ENCODE data around the gene STXBP5L. TPM values are rescaled to one million over a fixed set of nuclear protein-coding genes. Genes with fewer than 3 reads are reported as not detected.
"Not testable (repeated sequence)": the region's sequence is repeated elsewhere in the genome, so short reads cannot be mapped to it uniquely, and the experiment has no call there.

Gene STXBP5L
- total RNA-seq, 4 donors from 2014 or later: 0.30 to 0.44 TPM; not detected in 2

DNA sequence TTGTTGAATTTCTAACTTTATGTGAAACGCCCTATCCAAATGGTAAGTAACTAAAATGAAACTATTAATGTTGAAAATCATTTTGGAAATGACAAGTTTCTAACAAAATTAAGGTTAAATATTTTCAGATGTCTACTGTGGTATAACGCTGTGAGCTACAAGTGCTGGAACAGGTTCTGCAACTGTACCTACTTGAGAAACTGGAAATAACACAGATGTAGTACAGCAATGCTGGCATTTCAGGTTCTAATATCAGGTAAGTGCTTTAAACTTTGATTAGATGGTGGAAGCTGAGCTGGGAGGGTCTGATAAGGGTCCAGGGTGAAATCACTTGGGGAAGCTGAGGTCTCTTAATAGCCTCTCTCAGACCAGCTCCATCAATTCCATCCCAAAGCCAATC lies 315.1 kb downstream of the STXBP5L start:
- no peak for TF ChIP-seq POLR2A (IDR thresholded peaks at IDR 0.05)
- TF ChIP-seq, protein P1, sequence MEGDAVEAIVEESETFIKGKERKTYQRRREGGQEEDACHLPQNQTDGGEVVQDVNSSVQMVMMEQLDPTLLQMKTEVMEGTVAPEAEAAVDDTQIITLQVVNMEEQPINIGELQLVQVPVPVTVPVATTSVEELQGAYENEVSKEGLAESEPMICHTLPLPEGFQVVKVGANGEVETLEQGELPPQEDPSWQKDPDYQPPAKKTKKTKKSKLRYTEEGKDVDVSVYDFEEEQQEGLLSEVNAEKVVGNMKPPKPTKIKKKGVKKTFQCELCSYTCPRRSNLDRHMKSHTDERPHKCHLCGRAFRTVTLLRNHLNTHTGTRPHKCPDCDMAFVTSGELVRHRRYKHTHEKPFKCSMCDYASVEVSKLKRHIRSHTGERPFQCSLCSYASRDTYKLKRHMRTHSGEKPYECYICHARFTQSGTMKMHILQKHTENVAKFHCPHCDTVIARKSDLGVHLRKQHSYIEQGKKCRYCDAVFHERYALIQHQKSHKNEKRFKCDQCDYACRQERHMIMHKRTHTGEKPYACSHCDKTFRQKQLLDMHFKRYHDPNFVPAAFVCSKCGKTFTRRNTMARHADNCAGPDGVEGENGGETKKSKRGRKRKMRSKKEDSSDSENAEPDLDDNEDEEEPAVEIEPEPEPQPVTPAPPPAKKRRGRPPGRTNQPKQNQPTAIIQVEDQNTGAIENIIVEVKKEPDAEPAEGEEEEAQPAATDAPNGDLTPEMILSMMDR (IDR thresholded peaks at IDR 0.05): no peak
- no peak for TF ChIP-seq EP300 (IDR thresholded peaks at IDR 0.05)
- H3K27me3 ChIP-seq: no peaks in the 10 kb centered on the region
- H3K4me1 ChIP-seq: no peaks in the 10 kb centered on the region
- no peak overlapping the region for H3K27ac ChIP-seq
- no peak overlapping the region for H3K4me3 ChIP-seq
- no peaks in the 10 kb centered on the region for H3K9me3 ChIP-seq
- no peak for DNase-seq (ENCODE audit: low spot score in 2 of 2)
- WGBS, 2 donors: 68 to 86% methylated on average over 2 of the region's 2 CpGs
- H3K36me3 ChIP-seq: no peaks in the 10 kb centered on the region

- TF ChIP-seq, protein P1 (IDR thresholded peaks at IDR 0.05): no peak
- no peak for TF ChIP-seq POLR2A (IDR thresholded peaks at IDR 0.05)
- no peak for TF ChIP-seq EP300 (IDR thresholded peaks at IDR 0.05)
Observed at GRCh38 chr3:121228971-121229370, 321.0 kb downstream of the STXBP5L start.

DNA sequence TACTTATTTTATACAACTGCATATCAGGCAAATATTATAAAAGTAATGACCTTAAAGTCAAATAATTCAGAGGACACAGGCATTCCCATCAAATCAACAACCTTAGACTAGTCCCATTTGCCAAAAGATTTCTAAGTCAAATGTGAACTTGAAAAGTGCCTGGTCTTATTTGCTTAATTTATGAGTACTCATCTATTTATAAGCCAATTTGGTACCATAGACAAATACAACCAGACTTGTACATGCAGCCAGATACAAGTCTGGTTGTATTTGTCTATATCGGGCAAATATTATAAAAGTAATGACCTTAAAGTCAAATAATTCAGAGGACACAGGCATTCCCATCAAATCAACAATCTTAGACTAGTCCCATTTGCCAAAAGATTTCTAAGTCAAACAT lies 322.2 kb downstream of the STXBP5L start:
- H3K36me3 ChIP-seq; DNase-seq (ENCODE audit: low spot score in 2 of 2); H3K27ac ChIP-seq; H3K4me3 ChIP-seq; H3K27me3 ChIP-seq; H3K9me3 ChIP-seq; H3K4me1 ChIP-seq: not testable (repeated sequence)
- 85 to 93% methylated on average over 1 of the region's 1 CpG for WGBS, 2 donors

More at GRCh38 chr3:121228971-121229370, 321.0 kb downstream of the STXBP5L start:
- no peak overlapping the region for H3K4me3 ChIP-seq
- H3K4me1 ChIP-seq: no peaks in the 10 kb centered on the region
- no peaks in the 10 kb centered on the region for H3K9me3 ChIP-seq
- 72 to 86% methylated on average over 1 of the region's 1 CpG for WGBS, 2 donors
- no peaks in the 10 kb centered on the region for H3K36me3 ChIP-seq
- no peaks in the 10 kb centered on the region for H3K27me3 ChIP-seq
- no peak for DNase-seq (ENCODE audit: low spot score in 2 of 2)
- no peak overlapping the region for H3K27ac ChIP-seq

- Histone ChIP-seq H3K27ac (no peak overlapping the region), H3K9me3 (no peaks in the 10 kb centered on the region), H3K4me1 (no peaks in the 10 kb centered on the region), H3K27me3 (no peaks in the 10 kb centered on the region), H3K36me3 (no peaks in the 10 kb centered on the region), H3K4me3 (no peak overlapping the region)
- no peak for TF ChIP-seq EP300 (IDR thresholded peaks at IDR 0.05)
- TF ChIP-seq, protein P1 (IDR thresholded peaks at IDR 0.05): no peak
- TF ChIP-seq POLR2A (IDR thresholded peaks at IDR 0.05): no peak
- 68 to 69% methylated on average over 3 of the region's 3 CpGs for WGBS, 2 donors
- DNase-seq (ENCODE audit: low spot score in 2 of 2): no peak
Observed at GRCh38 chr3:121231872-121232271, 323.9 kb downstream of the STXBP5L start.

DNA sequence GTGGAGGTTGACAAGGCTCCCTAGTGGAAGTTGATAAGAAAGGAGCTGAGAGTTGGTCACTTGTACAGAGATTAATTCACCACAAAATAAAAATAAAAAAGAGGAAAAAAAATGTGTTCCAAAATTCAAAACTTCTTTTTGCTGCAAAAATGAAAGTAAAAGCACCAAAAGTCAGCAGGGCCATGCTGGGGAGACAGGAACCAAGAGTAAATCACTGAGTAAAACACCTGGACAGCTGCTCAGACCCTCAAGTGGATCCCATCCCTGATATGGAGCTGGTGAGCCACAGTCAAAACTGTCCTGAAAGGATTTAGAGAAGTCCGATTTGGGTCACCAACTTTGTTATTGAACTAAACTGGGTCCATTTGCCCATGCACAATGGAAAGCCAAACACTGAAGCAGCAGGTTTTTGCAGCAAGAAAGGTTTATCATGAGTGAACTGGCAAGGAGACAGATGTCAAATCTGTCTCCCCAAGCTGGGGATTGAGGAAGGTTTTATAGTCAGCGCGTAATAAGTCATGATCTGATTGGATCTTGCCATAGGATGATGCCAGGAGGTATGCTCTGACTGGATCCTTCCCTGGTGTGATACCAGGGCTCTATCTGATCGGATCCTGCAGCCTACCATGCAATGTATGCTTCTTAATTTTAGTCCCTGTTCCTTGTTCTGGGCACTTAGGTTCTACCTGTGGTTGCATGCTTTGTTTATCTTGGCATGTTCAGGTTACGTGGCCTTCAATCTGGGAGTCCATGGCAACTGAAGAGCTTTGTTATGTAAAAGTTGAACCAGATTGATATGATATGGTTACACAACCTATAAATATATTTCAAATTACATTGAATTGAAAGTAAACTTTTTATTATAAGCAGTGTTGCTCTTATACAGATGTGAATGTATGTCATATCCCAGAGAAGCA lies 324.6 kb downstream of the STXBP5L start:
- H3K27ac ChIP-seq: no peak overlapping the region
- no peak overlapping the region for H3K4me3 ChIP-seq
- no peaks in the 10 kb centered on the region for H3K4me1 ChIP-seq
- TF ChIP-seq EP300 (IDR thresholded peaks at IDR 0.05) (no peak), POLR2A (IDR thresholded peaks at IDR 0.05) (no peak)
- TF ChIP-seq, protein P1 (IDR thresholded peaks at IDR 0.05): no peak
- H3K27me3 ChIP-seq: no peaks in the 10 kb centered on the region
- no peaks in the 10 kb centered on the region for H3K9me3 ChIP-seq
- DNase-seq (ENCODE audit: low spot score in 2 of 2): no peak
- WGBS, 2 donors: 88 to 91% methylated on average over 5 of the region's 5 CpGs
- H3K36me3 ChIP-seq: no peaks in the 10 kb centered on the region
